Astrocyte (in vitro differentiated cells and primary cell): ENCODE measurements around the gene ALCAM. TPM values are rescaled to one million over a fixed set of nuclear protein-coding genes. Genes with fewer than 3 reads are reported as not detected.
A peak's percentile ranks its signal among the peaks of the same experiment; 100 is the strongest.

Source experiments
- DNase-seq: peaks from one replicate; pipeline ENCODE4 v3.0.0-alpha.2; 2010; ENCODE audit warnings: low read depth
- FAIRE-seq: peaks from 2 replicates; lab custom pipeline; 2011; peaks lifted over from hg19 to GRCh38; lab: Jason Lieb, UNC
- H2AFZ ChIP-seq: 2 replicates; pipeline ENCODE4 v1.6.0; 2012; ENCODE audit warnings: low read depth, low read length, inconsistent platforms
- H3K27ac ChIP-seq: 2 replicates; pipeline ENCODE4 v1.5.1; 2011; ENCODE audit warnings: low read depth, low read length, inconsistent platforms
- H3K27me3 ChIP-seq: 2 replicates; pipeline ENCODE4 v1.6.0; 2011; ENCODE audit warnings: low read length, inconsistent platforms; ENCODE audit not compliant: insufficient read depth
- H3K36me3 ChIP-seq: 2 replicates; pipeline ENCODE4 v1.5.1; 2011; ENCODE audit warnings: low read length, inconsistent platforms; ENCODE audit not compliant: insufficient read depth
- H3K4me1 ChIP-seq: 2 replicates; pipeline ENCODE4 v1.5.1; 2011; ENCODE audit warnings: low read length, inconsistent platforms; ENCODE audit not compliant: insufficient read depth
- H3K4me2 ChIP-seq: 2 replicates; pipeline ENCODE4 v1.6.0; 2012; ENCODE audit warnings: low read length, inconsistent platforms
- H3K4me3 ChIP-seq: 2 replicates; pipeline ENCODE4 v1.5.1; 2011; ENCODE audit warnings: low read depth, mild to moderate bottlenecking, low read length, inconsistent platforms; ENCODE audit not compliant: insufficient read depth
- H3K79me2 ChIP-seq: 2 replicates; pipeline ENCODE4 v1.6.0; 2012; ENCODE audit warnings: mild to moderate bottlenecking, low read length, inconsistent platforms; ENCODE audit not compliant: insufficient read depth
- H3K9ac ChIP-seq: 2 replicates; pipeline ENCODE4 v1.6.0; 2012; ENCODE audit warnings: mild to moderate bottlenecking, low read length, inconsistent platforms
- H3K9me3 ChIP-seq: 2 replicates; pipeline ENCODE4 v1.5.1; 2012; ENCODE audit warnings: low read depth, mild to moderate bottlenecking, low read length, inconsistent platforms; ENCODE audit not compliant: insufficient read depth
- H4K20me1 ChIP-seq: 2 replicates; pipeline ENCODE4 v1.6.0; 2012; ENCODE audit warnings: low read length, inconsistent platforms; ENCODE audit not compliant: insufficient read depth
- H3K27ac Mint-ChIP-seq: one replicate; pipeline ENCODE4 v1.8.0; 2021; ENCODE audit warnings: mild to moderate bottlenecking, mixed read lengths; ENCODE audit not compliant: unreplicated experiment
- H3K27me3 Mint-ChIP-seq: one replicate; pipeline ENCODE4 v1.8.0; 2021; ENCODE audit warnings: low read depth, mixed read lengths; ENCODE audit not compliant: unreplicated experiment
- H3K36me3 Mint-ChIP-seq: one replicate; pipeline ENCODE4 v1.8.0; 2021; ENCODE audit warnings: low read depth, mixed read lengths; ENCODE audit not compliant: unreplicated experiment
- H3K4me1 Mint-ChIP-seq: one replicate; pipeline ENCODE4 v1.8.0; 2021; ENCODE audit warnings: low read depth, mixed read lengths; ENCODE audit not compliant: unreplicated experiment
- H3K4me3 Mint-ChIP-seq: one replicate; pipeline ENCODE4 v1.8.0; 2021; ENCODE audit warnings: mild to moderate bottlenecking, moderate library complexity, mixed read lengths; ENCODE audit not compliant: unreplicated experiment
- H3K9me3 Mint-ChIP-seq: one replicate; pipeline ENCODE4 v1.8.0; 2021; ENCODE audit warnings: mild to moderate bottlenecking, mixed read lengths; ENCODE audit not compliant: unreplicated experiment
- CTCF ChIP-seq: IDR thresholded peaks from 2 replicates; pipeline ENCODE4 v1.5.1; 2011; ENCODE audit warnings: low read depth, mild to moderate bottlenecking, inconsistent platforms, low read length, moderate library complexity; ENCODE audit not compliant: insufficient read depth
- EZH2 ChIP-seq: IDR thresholded peaks from 2 replicates; pipeline ENCODE4 v1.6.1; 2012; ENCODE audit warnings: mild to moderate bottlenecking, low read length, inconsistent platforms; ENCODE audit not compliant: insufficient read depth
- total RNA-seq: library from RNA; stranded (reverse); gene quantifications from 2 replicates; pipeline ENCODE4 v1.2.1, GENCODE V29; 2021

The ALCAM gene
- total RNA-seq, 1 donor from 2014 or later, result 154 TPM

- DNase-seq, result peak; percentile 2
- Histone ChIP-seq H3K4me2 (no peak overlapping the region), H3K9me3 (no peaks in the 10 kb centered on the region), H3K27me3 (no peaks in the 10 kb centered on the region), H3K4me1 (no peaks in the 10 kb centered on the region), H3K27ac (no peak overlapping the region), H4K20me1 (no peaks in the 10 kb centered on the region), H2AFZ (no peak overlapping the region), H3K36me3 (no peaks in the 10 kb centered on the region), H3K79me2 (no peaks in the 10 kb centered on the region), H3K9ac (no peak overlapping the region), H3K4me3 (no peak overlapping the region)
- H3K4me3 Mint-ChIP-seq, result no peak overlapping the region
- H3K4me1 Mint-ChIP-seq, result peaks cover 3% of the 10 kb centered on the region
- H3K36me3 Mint-ChIP-seq, result no peaks in the 10 kb centered on the region
- no peaks in the 10 kb centered on the region for H3K9me3 Mint-ChIP-seq
- no peaks in the 10 kb centered on the region for H3K27me3 Mint-ChIP-seq
- H3K27ac Mint-ChIP-seq, result no peak overlapping the region
- TF ChIP-seq CTCF (no peak), EZH2 (no peak)
- FAIRE-seq, result no peak
These were observed 44.0 kb upstream of the ALCAM start for GRCh38 chr3:105322570-105323273.

GRCh38 chr3:105323274-105323599, 43.5 kb upstream of the ALCAM start:
- no peak overlapping the region for H3K4me3 ChIP-seq
- DNase-seq (no peak), FAIRE-seq (no peak)
- H3K4me1 ChIP-seq, result no peaks in the 10 kb centered on the region
- Mint-ChIP-seq H3K9me3 (no peaks in the 10 kb centered on the region), H3K36me3 (no peaks in the 10 kb centered on the region), H3K4me1 (peaks cover 3% of the 10 kb centered on the region), H3K27me3 (no peaks in the 10 kb centered on the region), H3K27ac (no peak overlapping the region), H3K4me3 (no peak overlapping the region)
- H2AFZ ChIP-seq, result no peak overlapping the region
- H3K9ac ChIP-seq, result no peak overlapping the region
- H3K4me2 ChIP-seq, result no peak overlapping the region
- no peak overlapping the region for H3K27ac ChIP-seq
- no peaks in the 10 kb centered on the region for H4K20me1 ChIP-seq
- no peaks in the 10 kb centered on the region for H3K79me2 ChIP-seq
- TF ChIP-seq EZH2, result no peak
- TF ChIP-seq CTCF, result no peak
- no peaks in the 10 kb centered on the region for H3K9me3 ChIP-seq
- H3K27me3 ChIP-seq, result no peaks in the 10 kb centered on the region
- H3K36me3 ChIP-seq, result no peaks in the 10 kb centered on the region

DNA sequence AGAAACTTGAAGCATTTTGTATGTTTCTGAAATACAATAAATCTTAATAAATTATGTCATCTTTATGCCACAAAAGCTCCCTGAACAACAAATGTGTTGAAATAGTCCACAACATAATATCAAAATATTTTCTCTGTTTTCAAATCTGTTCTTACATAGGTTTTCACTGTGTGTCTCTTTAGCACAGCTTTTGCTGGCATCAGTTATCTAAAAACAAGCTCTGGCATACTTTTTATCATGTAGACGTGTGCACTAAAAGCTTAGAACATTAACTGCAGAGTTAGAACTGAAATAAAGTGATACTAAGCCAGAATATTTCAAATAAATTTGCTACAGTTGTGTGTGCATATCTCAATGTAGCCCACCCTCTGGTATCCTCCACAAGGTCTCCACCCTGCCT, 41.8 kb upstream of the ALCAM start:
- H3K4me2 ChIP-seq, result no peak overlapping the region
- Mint-ChIP-seq H3K27me3 (no peaks in the 10 kb centered on the region), H3K4me3 (no peak overlapping the region), H3K4me1 (peaks cover 3% of the 10 kb centered on the region), H3K9me3 (no peaks in the 10 kb centered on the region), H3K36me3 (no peaks in the 10 kb centered on the region), H3K27ac (no peak overlapping the region)
- H3K4me3 ChIP-seq, result no peak overlapping the region
- no peaks in the 10 kb centered on the region for H3K9me3 ChIP-seq
- no peaks in the 10 kb centered on the region for H3K27me3 ChIP-seq
- no peak overlapping the region for H3K27ac ChIP-seq
- FAIRE-seq (no peak), DNase-seq (no peak)
- H3K9ac ChIP-seq, result no peak overlapping the region
- TF ChIP-seq CTCF (no peak), EZH2 (no peak)
- H3K36me3 ChIP-seq, result no peaks in the 10 kb centered on the region
- H3K79me2 ChIP-seq, result no peaks in the 10 kb centered on the region
- no peak overlapping the region for H2AFZ ChIP-seq
- H3K4me1 ChIP-seq, result no peaks in the 10 kb centered on the region
- no peaks in the 10 kb centered on the region for H4K20me1 ChIP-seq
